Astrocyte of the cerebellum (primary cell): ENCODE measurements around the gene FAM117A.
"Not testable (repeated sequence)": the region's sequence is repeated elsewhere in the genome, so short reads cannot be mapped to it uniquely, and the experiment has no call there.

Experiments
- DNase-seq: peaks from one replicate; pipeline ENCODE4 v3.0.0-alpha.2; 2011; ENCODE audit warnings: low read depth
- H3K4me3 ChIP-seq: 2 replicates; pipeline ENCODE4 v1.5.1; 2011; ENCODE audit warnings: mild to moderate bottlenecking, low read depth, low read length, moderate library complexity
- CTCF ChIP-seq: IDR thresholded peaks from 2 replicates; pipeline ENCODE4 v1.5.1; 2012; ENCODE audit warnings: low read length, low read depth, moderate library complexity, mild to moderate bottlenecking; ENCODE audit errors: missing control alignments
- in situ Hi-C: cut with HindIII; loops from 2 replicates; pipeline ENCODE4 v1.10.0; 2017; ENCODE audit warnings: low sequenced_read_pairs

Gene FAM117A

GRCh38 chr17:49680314-49680713 is 83.6 kb downstream of the FAM117A start:
- no peak for DNase-seq
- TF ChIP-seq CTCF: no peak
- in situ Hi-C loops: no loop called here
- H3K4me3 ChIP-seq: no peak overlapping the region

GRCh38 chr17:49677933-49678847 is 85.7 kb downstream of the FAM117A start, which contains the start of gene SPOP:
SPOP (minus strand) TSS chr17:49678097; CDS start chr17:49622810, 55,287 bp downstream.
- TF ChIP-seq CTCF: no peak
- H3K4me3 ChIP-seq: peak within 1 kb of the TSS; percentile 77
- DNase-seq: peak; percentile 99
- in situ Hi-C loops: no loop called here

- peak overlapping the region; percentile 77 for H3K4me3 ChIP-seq
- peak; percentile 17 for TF ChIP-seq CTCF
- in situ Hi-C loops: no loop called here
- DNase-seq: peak; percentile 80
Observed at GRCh38 chr17:49677134-49677932, 86.6 kb downstream of the FAM117A start.

- no peak for TF ChIP-seq CTCF
- in situ Hi-C loops: no loop called here
- peak overlapping the region; percentile 77 for H3K4me3 ChIP-seq
- DNase-seq: peak; percentile 11
Observed at GRCh38 chr17:49676276-49676868, 87.6 kb downstream of the FAM117A start.

GRCh38 chr17:49674507-49674906 is 89.4 kb downstream of the FAM117A start:
- no peak for TF ChIP-seq CTCF
- in situ Hi-C loops: no loop called here
- no peak for DNase-seq
- no peak overlapping the region for H3K4me3 ChIP-seq

- H3K4me3 ChIP-seq, in situ Hi-C loops, DNase-seq: not testable (repeated sequence)
Observed at GRCh38 chr17:49673679-49674078, 90.3 kb downstream of the FAM117A start.
